Fibroblast of skin of left quadriceps (primary cell): ENCODE measurements around the gene EFNB2.

ENCODE experiments used
- DNase-seq, 2 experiments: peaks; one replicate each; pipeline ENCODE4 v3.0.0-alpha.2; 2013; ENCODE audit warnings: low read depth in 2 of 2

EFNB2 gene

GRCh38 chr13:106550570-106551135 lies 15.2 kb upstream of the EFNB2 start:
- DNase-seq, result no peak

- DNase-seq, result no peak
Measured at GRCh38 chr13:106548064-106548696, 12.7 kb upstream of the EFNB2 start.

GRCh38 chr13:106541826-106542225 lies 6.4 kb upstream of the EFNB2 start:
- no peak for DNase-seq

- DNase-seq, result no peak
Measured at GRCh38 chr13:106540613-106541012, 5.2 kb upstream of the EFNB2 start.

GRCh38 chr13:106537521-106537920 lies 2.1 kb upstream of the EFNB2 start:
- no peak for DNase-seq

- DNase-seq, result peak; percentile 65 to 71
Measured at GRCh38 chr13:106536244-106537034, 977 bp upstream of the EFNB2 start.

GRCh38 chr13:106534639-106535551 lies 567 bp downstream of the EFNB2 start:
- DNase-seq, result no peak

- no peak for DNase-seq
Measured at GRCh38 chr13:106533943-106534638, 1.4 kb downstream of the EFNB2 start.

GRCh38 chr13:106533101-106533942 lies 2.1 kb downstream of the EFNB2 start:
- DNase-seq, result peak in 1 of 2 experiments; percentile 45

- no peak for DNase-seq
Measured at GRCh38 chr13:106532111-106532929, 3.1 kb downstream of the EFNB2 start.

GRCh38 chr13:106530980-106531481 lies 4.4 kb downstream of the EFNB2 start:
- no peak for DNase-seq

GRCh38 chr13:106530171-106530851 lies 5.2 kb downstream of the EFNB2 start:
- no peak for DNase-seq

GRCh38 chr13:106529415-106530170 lies 5.9 kb downstream of the EFNB2 start:
- DNase-seq, result no peak

- no peak for DNase-seq
Measured at GRCh38 chr13:106528718-106529414, 6.6 kb downstream of the EFNB2 start.

- no peak for DNase-seq
Measured at GRCh38 chr13:106527826-106528225, 7.6 kb downstream of the EFNB2 start.

- DNase-seq, result no peak
Measured at GRCh38 chr13:106527445-106527801, 8.0 kb downstream of the EFNB2 start.

- no peak for DNase-seq
Measured at GRCh38 chr13:106526738-106527444, 8.6 kb downstream of the EFNB2 start.
